PC-9 (cell line): ENCODE results near the gene LIX1L. TPM values are rescaled to one million over a fixed set of nuclear protein-coding genes. Genes with fewer than 3 reads are reported as not detected.

Source experiments
- BruUV-seq: library from RNA; stranded (reverse); fragments of 400-500 nt; replicated peaks from 2 replicates; lab custom pipeline; 2021; lab: Mats Ljungman, UMichigan
- CTCF ChIA-PET: fragments of 300-600 bp; sonication (Branson Sonifier 250); formaldehyde crosslinking; loops from one replicate; lab custom pipeline; 2022; ENCODE audit warnings: antibody characterized with exemption; lab: Charles Lee
- POLR2A ChIA-PET: fragments of 300-600 bp; sonication (Branson Sonifier 250); formaldehyde crosslinking; loops from one replicate; lab custom pipeline; 2022; ENCODE audit warnings: antibody characterized with exemption; ENCODE audit not compliant: unreplicated experiment; lab: Charles Lee
- DNase-seq, 2 experiments: peaks; one replicate each; pipeline versions ENCODE4 v3.0.0 to v3.0.0-alpha.2; 2015 to 2022; ENCODE audit warnings: mixed read lengths in 1 of 2
- H2AFZ ChIP-seq: fragments of 200-600 bp; sonication (generic); 2 replicates; pipeline ENCODE4 v1.8.1; 2017; ENCODE audit warnings: antibody characterized with exemption
- H3F3A ChIP-seq: fragments of 200-600 bp; sonication (generic); 2 replicates; pipeline ENCODE4 v1.8.1; 2017; ENCODE audit warnings: antibody characterized with exemption, mild to moderate bottlenecking, low read depth; ENCODE audit not compliant: insufficient read depth
- H3K27ac ChIP-seq: fragments of 200-600 bp; sonication (generic); 2 replicates; pipeline ENCODE4 v1.6.1; 2016; ENCODE audit warnings: mixed run types
- H3K27me3 ChIP-seq: fragments of 200-600 bp; sonication (generic); 2 replicates; pipeline ENCODE4 v1.6.1; 2016; ENCODE audit warnings: low read depth, mixed run types; ENCODE audit not compliant: insufficient read depth
- H3K36me3 ChIP-seq: fragments of 200-600 bp; sonication (generic); 2 replicates; pipeline ENCODE4 v1.6.1; 2016; ENCODE audit warnings: low read depth, mixed run types
- H3K4me1 ChIP-seq: fragments of 200-600 bp; sonication (generic); replicated peaks from 2 replicates; pipeline ENCODE4 v1.6.1; 2016; ENCODE audit warnings: mixed run types; ENCODE audit not compliant: insufficient read depth
- H3K4me2 ChIP-seq: fragments of 200-600 bp; sonication (generic); 2 replicates; pipeline ENCODE4 v1.6.1; 2017; ENCODE audit warnings: mixed run types
- H3K4me3 ChIP-seq: fragments of 200-600 bp; sonication (generic); 2 replicates; pipeline ENCODE4 v1.6.1; 2016; ENCODE audit warnings: mixed run types
- H3K79me2 ChIP-seq: fragments of 200-600 bp; sonication (generic); 2 replicates; pipeline ENCODE4 v1.6.1; 2017; ENCODE audit warnings: low read depth, mixed run types
- H3K9me2 ChIP-seq: fragments of 200-600 bp; sonication (generic); 2 replicates; pipeline ENCODE4 v1.8.1; 2017; ENCODE audit warnings: mild to moderate bottlenecking; ENCODE audit not compliant: insufficient read depth
- H3K9me3 ChIP-seq: fragments of 200-600 bp; sonication (generic); 2 replicates; pipeline ENCODE4 v1.8.1; 2016; ENCODE audit warnings: low read depth; ENCODE audit not compliant: insufficient read depth
- H4K20me1 ChIP-seq: fragments of 200-600 bp; sonication (generic); 2 replicates; pipeline ENCODE4 v1.8.1; 2017; ENCODE audit not compliant: insufficient read depth
- CTCF ChIP-seq: fragments of 200-600 bp; sonication (generic); conservative IDR thresholded peaks from 2 replicates; pipeline ENCODE4 v1.6.1; 2017; ENCODE audit warnings: mixed run types, antibody characterized with exemption, mild to moderate bottlenecking, moderate library complexity
- EZH2 ChIP-seq: fragments of 200-600 bp; sonication (generic); IDR thresholded peaks from 2 replicates; pipeline ENCODE4 v1.8.0; 2017; ENCODE audit warnings: antibody characterized with exemption, low read depth
- intact Hi-C: fragments of 100-400 bp; cut with micrococcal nuclease; formaldehyde crosslinking; loops from one replicate; pipeline ENCODE4 v1.10.0; 2022; ENCODE audit not compliant: unreplicated experiment
- total RNA-seq: library from RNA; stranded (reverse); gene quantifications from 2 replicates; pipeline ENCODE4 v1.2.3, GENCODE V29; 2021

LIX1L gene
- total RNA-seq, 1 experiment from 2014 or later: 0.48 TPM

DNA sequence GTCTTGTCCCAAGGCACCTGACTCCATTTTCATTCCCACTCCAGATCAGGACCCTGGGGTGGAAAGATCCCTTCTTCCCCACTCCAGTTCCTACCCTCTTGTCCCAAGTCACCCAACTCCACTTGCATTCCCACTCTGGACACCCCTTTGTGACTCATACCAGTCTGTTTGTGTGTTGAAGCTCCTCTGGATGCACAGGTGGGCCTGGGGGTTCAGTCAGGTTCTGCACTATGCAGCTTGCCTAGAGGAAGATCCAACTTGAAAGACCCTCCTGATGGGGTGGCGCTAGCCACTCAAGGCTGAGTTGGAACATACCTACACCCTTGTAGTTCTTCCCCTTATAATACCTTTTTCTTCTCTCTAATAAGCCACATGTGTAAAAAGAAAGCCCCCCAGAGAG is 62.3 kb downstream of the LIX1L start:
- H3K27ac ChIP-seq: no peak overlapping the region
- no peaks in the 10 kb centered on the region for H3K36me3 ChIP-seq
- H2AFZ ChIP-seq: no peak overlapping the region
- peaks cover 30% of the 10 kb centered on the region for H3K4me1 ChIP-seq
- no peak overlapping the region for H3K4me2 ChIP-seq
- no peak overlapping the region for H3K4me3 ChIP-seq
- H3K79me2 ChIP-seq: no peaks in the 10 kb centered on the region
- no peaks in the 10 kb centered on the region for H3K9me3 ChIP-seq
- no peaks in the 10 kb centered on the region for H4K20me1 ChIP-seq
- POLR2A ChIA-PET: no interaction called here
- CTCF ChIA-PET: no interaction called here
- no peaks in the 10 kb centered on the region for H3K9me2 ChIP-seq
- BruUV-seq: no TSS peak
- no peaks in the 10 kb centered on the region for H3K27me3 ChIP-seq
- intact Hi-C loops: no loop called here
- DNase-seq: no peak
- H3F3A ChIP-seq: peaks cover 24% of the 10 kb centered on the region
- no peak for TF ChIP-seq CTCF

- no peaks in the 10 kb centered on the region for H4K20me1 ChIP-seq
- intact Hi-C loops: no loop called here
- POLR2A ChIA-PET: no interaction called here
- no peak for TF ChIP-seq EZH2
- no peak for TF ChIP-seq CTCF
- no peaks in the 10 kb centered on the region for H3K9me3 ChIP-seq
- no peaks in the 10 kb centered on the region for H3K27me3 ChIP-seq
- no TSS peak for BruUV-seq
- H2AFZ ChIP-seq: no peak overlapping the region
- no peak for DNase-seq
- no peaks in the 10 kb centered on the region for H3K79me2 ChIP-seq
- no peak overlapping the region for H3K27ac ChIP-seq
- H3K36me3 ChIP-seq: no peaks in the 10 kb centered on the region
- H3F3A ChIP-seq: peaks cover 26% of the 10 kb centered on the region
- H3K4me3 ChIP-seq: no peak overlapping the region
- CTCF ChIA-PET: interaction anchor here (2.6 to 3.8 kb wide), 2 partner anchors 16 to 35 kb away, joined by 24 to 29 read pairs; partner anchors contain the start of genes ITGA10 and PIAS3
- no peaks in the 10 kb centered on the region for H3K9me2 ChIP-seq
- no peak overlapping the region for H3K4me2 ChIP-seq
- peaks cover 41% of the 10 kb centered on the region for H3K4me1 ChIP-seq
Observed at GRCh38 chr1:145893306-145894055, 64.3 kb downstream of the LIX1L start.

DNA sequence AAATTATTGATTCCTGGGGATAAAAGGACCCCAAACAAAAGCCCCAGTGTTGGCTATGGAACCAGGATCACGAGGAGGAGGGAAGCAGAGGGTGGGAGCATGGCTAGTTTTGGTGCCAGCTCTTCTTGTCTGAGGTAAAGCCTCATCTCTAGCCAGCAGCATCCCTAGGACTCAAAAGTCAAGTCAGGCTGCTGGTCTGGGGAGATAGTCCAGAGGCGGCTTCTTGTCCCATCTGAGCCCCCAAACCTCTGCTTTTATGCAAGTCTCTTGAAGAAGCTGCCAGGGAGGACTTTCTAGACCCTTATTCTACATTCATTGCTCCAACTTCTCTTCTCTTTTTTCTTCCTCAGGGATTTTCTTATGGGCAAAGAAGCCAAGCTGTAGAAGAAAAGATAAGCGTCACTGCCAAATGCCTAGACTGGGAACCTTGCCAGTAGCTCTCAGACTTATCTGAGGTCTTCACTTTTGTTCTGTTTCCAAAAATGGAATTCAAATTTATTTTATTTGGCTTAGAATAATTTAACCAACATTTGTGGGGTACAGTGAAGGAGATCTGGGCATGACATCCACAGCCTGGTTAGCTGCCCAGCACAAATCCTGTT is 65.2 kb downstream of the LIX1L start:
- no peaks in the 10 kb centered on the region for H3K9me2 ChIP-seq
- no peaks in the 10 kb centered on the region for H3K27me3 ChIP-seq
- TSS peak; percentile 77 for BruUV-seq
- 0 out of 2 replicates have a peak overlapping the region, but pooled peaks have one; percentile 28 for H2AFZ ChIP-seq
- ChIA-PET POLR2A (interaction anchor here (0.8 to 1.6 kb wide), 4 partner anchors 33 to 87 kb away, joined by 5 to 19 read pairs (median 8); partner anchors contain the start of genes ANKRD34A, PIAS3 and POLR3GL), CTCF (interaction anchor here (0.9 to 3.8 kb wide), 13 partner anchors 17 to 140 kb away, joined by 3 to 29 read pairs (median 5); partner anchors contain the start of genes ITGA10, LIX1L, NUDT17 and PIAS3)
- H3K4me2 ChIP-seq: peak overlapping the region; percentile 65
- no peak overlapping the region for H3K4me3 ChIP-seq
- H3F3A ChIP-seq: peaks cover 30% of the 10 kb centered on the region
- no peak for DNase-seq
- H4K20me1 ChIP-seq: no peaks in the 10 kb centered on the region
- no peak for TF ChIP-seq CTCF
- no peak for TF ChIP-seq EZH2
- H3K27ac ChIP-seq: peak overlapping the region; percentile 65
- H3K79me2 ChIP-seq: no peaks in the 10 kb centered on the region
- H3K36me3 ChIP-seq: no peaks in the 10 kb centered on the region
- H3K9me3 ChIP-seq: no peaks in the 10 kb centered on the region
- peaks cover 46% of the 10 kb centered on the region for H3K4me1 ChIP-seq
- intact Hi-C loops: loop anchor here (1.0 kb wide), 6 partner anchors 18 to 118 kb away; partner anchors contain the start of genes ITGA10, NUDT17 and PIAS3
